GM12873 (cell line): ENCODE measurements around the gene TOMM6.
A peak's percentile ranks its signal among the peaks of the same experiment; 100 is the strongest.

Experiments used
- CTCF ChIP-seq: IDR thresholded peaks from 2 replicates; pipeline ENCODE4 v1.5.1; 2012; ENCODE audit warnings: low read depth, mild to moderate bottlenecking, moderate library complexity, low read length, control low read depth; ENCODE audit not compliant: insufficient read depth; ENCODE audit errors: missing control alignments

Gene TOMM6

GRCh38 chr6:41777551-41778285 lies 9.8 kb upstream of the TOMM6 start:
- no peak for TF ChIP-seq CTCF

GRCh38 chr6:41778895-41779294 lies 8.6 kb upstream of the TOMM6 start:
- no peak for TF ChIP-seq CTCF

- no peak for TF ChIP-seq CTCF
Observed at GRCh38 chr6:41779336-41779735, 8.2 kb upstream of the TOMM6 start.

GRCh38 chr6:41779788-41780550 lies 7.5 kb upstream of the TOMM6 start, which contains the start of gene FRS3:
Gene FRS3, minus strand, starts transcription at chr6:41779900. Its CDS starts 2,913 bp downstream, at chr6:41776987.
- peak; percentile 92 for TF ChIP-seq CTCF

- TF ChIP-seq CTCF, result no peak
Observed at GRCh38 chr6:41780551-41781365, 6.7 kb upstream of the TOMM6 start, which contains the start of gene PRICKLE4. Gene PRICKLE4, plus strand, starts transcription at chr6:41780782. Its CDS starts 2,692 bp downstream, at chr6:41783474.

GRCh38 chr6:41781366-41781730 lies 6.1 kb upstream of the TOMM6 start:
- TF ChIP-seq CTCF, result no peak

GRCh38 chr6:41783106-41783780 lies 4.3 kb upstream of the TOMM6 start:
- TF ChIP-seq CTCF, result no peak
